ENCODE results near the gene GSC2. TPM values are rescaled to one million over a fixed set of nuclear protein-coding genes. Genes with fewer than 3 reads are reported as not detected.

GSC2 gene
- total RNA-seq, 2 donors from 2014 or later, result 11.9 TPM; not detected in 1

DNA sequence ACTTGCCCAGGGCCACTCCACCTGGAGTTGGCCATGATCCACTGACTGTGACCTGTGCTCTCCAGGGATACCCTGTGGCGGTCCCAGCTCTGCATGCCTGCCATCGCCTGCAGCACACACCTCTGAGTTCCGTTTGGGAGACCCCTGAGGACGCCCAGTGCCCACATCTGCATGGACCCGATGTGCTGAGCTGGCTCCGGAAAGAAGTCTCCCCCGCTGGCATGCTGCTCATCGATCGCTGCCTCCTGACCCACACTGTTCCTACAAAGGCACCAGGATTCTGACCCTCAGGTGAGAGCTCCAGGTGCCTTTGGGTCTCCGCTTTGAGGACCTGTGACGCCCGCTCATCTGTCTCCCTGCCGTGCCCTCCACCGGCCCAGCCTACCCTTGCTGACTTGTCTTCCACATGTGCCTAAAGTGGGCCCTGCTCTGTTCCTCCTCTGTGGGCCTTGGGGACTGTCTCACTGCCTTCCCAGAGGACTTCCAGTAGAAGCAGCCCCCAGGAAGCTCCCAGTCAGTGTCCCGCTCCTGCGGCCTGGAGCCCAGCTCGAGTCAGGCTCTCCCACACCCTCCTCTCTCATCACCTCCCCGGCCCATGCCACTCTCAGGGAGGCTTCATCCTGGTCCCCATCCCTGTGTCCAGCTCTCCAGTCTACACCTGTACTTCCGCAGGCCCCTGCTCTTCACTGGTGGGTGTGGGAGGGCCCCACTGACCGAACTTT lies 34.3 kb upstream of the GSC2 start:
- WGBS, result 89% methylated on average over 19 of the region's 20 CpGs
- no peak overlapping the region for H3K4me3 ChIP-seq
- no peaks in the 10 kb centered on the region for H3K4me1 ChIP-seq (replicated peaks)
- no peaks in the 10 kb centered on the region for H3K9me3 ChIP-seq
- H3K27me3 ChIP-seq (replicated peaks; ENCODE audit: insufficient read depth), result no peaks in the 10 kb centered on the region
- H3K36me3 ChIP-seq, result no peaks in the 10 kb centered on the region
- TF ChIP-seq POLR2A (IDR thresholded peaks at IDR 0.05), result no peak
- TF ChIP-seq POLR2AphosphoS5 (IDR thresholded peaks at IDR 0.05), result no peak
- TF ChIP-seq, protein P1, sequence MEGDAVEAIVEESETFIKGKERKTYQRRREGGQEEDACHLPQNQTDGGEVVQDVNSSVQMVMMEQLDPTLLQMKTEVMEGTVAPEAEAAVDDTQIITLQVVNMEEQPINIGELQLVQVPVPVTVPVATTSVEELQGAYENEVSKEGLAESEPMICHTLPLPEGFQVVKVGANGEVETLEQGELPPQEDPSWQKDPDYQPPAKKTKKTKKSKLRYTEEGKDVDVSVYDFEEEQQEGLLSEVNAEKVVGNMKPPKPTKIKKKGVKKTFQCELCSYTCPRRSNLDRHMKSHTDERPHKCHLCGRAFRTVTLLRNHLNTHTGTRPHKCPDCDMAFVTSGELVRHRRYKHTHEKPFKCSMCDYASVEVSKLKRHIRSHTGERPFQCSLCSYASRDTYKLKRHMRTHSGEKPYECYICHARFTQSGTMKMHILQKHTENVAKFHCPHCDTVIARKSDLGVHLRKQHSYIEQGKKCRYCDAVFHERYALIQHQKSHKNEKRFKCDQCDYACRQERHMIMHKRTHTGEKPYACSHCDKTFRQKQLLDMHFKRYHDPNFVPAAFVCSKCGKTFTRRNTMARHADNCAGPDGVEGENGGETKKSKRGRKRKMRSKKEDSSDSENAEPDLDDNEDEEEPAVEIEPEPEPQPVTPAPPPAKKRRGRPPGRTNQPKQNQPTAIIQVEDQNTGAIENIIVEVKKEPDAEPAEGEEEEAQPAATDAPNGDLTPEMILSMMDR (IDR thresholded peaks at IDR 0.05), result no peak
- intact Hi-C loops (cut with DNase I), result loop anchor here (5.0 kb wide), 1 partner anchor 248 kb away; the partner anchor contains the start of genes HIRA and MRPL40
- no peak overlapping the region for H3K27ac ChIP-seq
- no peak for DNase-seq (ENCODE audit: low spot score)

DNA sequence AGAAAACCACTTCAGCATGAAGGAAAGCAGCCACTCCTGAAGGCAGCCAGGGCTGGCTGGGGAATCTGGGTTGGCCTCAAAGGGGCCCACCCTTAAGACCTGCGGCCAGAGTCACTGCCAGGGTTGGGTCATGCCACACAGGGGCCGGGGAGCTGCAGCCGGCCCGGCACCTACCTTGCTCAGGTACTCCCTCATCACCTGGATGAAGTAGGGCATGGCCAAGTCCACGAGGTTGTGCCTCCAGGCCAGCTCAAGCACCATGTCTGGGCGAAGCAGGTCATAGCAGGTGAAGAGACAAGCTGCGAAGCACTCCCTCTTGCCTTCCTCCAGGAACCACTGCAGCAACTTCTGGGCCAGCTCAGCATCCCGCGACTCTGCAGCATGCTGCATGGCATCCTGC lies 33.1 kb upstream of the GSC2 start:
- no peaks in the 10 kb centered on the region for H3K27me3 ChIP-seq (replicated peaks; ENCODE audit: insufficient read depth)
- no peak overlapping the region for H3K4me3 ChIP-seq
- TF ChIP-seq POLR2A (IDR thresholded peaks at IDR 0.05) (no peak), POLR2AphosphoS5 (IDR thresholded peaks at IDR 0.05) (no peak)
- TF ChIP-seq, protein P1 (IDR thresholded peaks at IDR 0.05), result no peak
- DNase-seq (ENCODE audit: low spot score), result no peak
- H3K4me1 ChIP-seq (replicated peaks), result no peaks in the 10 kb centered on the region
- H3K9me3 ChIP-seq, result no peaks in the 10 kb centered on the region
- intact Hi-C loops (cut with DNase I), result loop anchor here (5.0 kb wide), 1 partner anchor 249 kb away; the partner anchor contains the start of genes HIRA and MRPL40
- no peaks in the 10 kb centered on the region for H3K36me3 ChIP-seq
- 88% methylated on average over 6 of the region's 9 CpGs for WGBS
- no peak overlapping the region for H3K27ac ChIP-seq

DNA sequence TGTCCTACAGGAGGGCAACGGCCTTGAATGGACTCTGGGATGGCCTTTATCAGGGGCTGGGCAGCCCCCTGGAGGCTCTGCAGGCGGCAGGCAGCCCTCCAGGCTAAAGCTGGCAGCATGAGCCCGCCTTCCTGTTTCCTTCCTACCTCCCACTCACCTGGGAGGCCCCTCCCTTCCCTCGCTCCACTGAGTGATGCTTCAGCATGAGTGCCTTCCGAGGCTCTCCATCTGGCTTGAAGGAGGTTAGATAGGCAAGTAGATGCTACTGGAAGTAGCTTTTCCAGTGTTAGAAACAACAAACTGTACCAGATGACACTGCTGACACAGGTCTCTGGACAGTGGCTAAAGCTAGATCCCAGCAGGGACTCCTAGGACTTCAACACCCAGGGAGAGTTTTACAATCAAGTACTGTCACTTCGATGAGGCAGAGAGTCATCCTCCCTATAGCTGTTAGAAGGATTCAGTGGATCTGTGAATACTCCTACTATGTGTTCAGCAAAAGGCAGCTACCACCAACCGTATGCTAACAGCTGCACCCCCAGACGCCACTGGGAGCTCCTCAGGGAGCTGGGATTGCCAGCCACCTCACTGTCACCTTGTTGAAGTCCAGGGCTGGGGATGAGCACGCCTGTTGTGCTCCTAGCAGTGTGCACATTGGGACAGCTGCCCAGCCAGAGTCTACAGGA lies 32.5 kb upstream of the GSC2 start:
- no peak overlapping the region for H3K4me3 ChIP-seq
- no peaks in the 10 kb centered on the region for H3K9me3 ChIP-seq
- H3K27me3 ChIP-seq (replicated peaks; ENCODE audit: insufficient read depth), result no peaks in the 10 kb centered on the region
- intact Hi-C loops (cut with DNase I), result loop anchor here (5.0 kb wide), 1 partner anchor 250 kb away; the partner anchor contains the start of genes HIRA and MRPL40
- WGBS, result 67% methylated on average over 9 of the region's 9 CpGs
- no peak overlapping the region for H3K27ac ChIP-seq
- DNase-seq (ENCODE audit: low spot score), result no peak
- H3K4me1 ChIP-seq (replicated peaks), result peaks cover under 1% of the 10 kb centered on the region
- no peaks in the 10 kb centered on the region for H3K36me3 ChIP-seq
- TF ChIP-seq, protein P1 (IDR thresholded peaks at IDR 0.05), result no peak
- no peak for TF ChIP-seq POLR2AphosphoS5 (IDR thresholded peaks at IDR 0.05)
- TF ChIP-seq POLR2A (IDR thresholded peaks at IDR 0.05), result no peak

DNA sequence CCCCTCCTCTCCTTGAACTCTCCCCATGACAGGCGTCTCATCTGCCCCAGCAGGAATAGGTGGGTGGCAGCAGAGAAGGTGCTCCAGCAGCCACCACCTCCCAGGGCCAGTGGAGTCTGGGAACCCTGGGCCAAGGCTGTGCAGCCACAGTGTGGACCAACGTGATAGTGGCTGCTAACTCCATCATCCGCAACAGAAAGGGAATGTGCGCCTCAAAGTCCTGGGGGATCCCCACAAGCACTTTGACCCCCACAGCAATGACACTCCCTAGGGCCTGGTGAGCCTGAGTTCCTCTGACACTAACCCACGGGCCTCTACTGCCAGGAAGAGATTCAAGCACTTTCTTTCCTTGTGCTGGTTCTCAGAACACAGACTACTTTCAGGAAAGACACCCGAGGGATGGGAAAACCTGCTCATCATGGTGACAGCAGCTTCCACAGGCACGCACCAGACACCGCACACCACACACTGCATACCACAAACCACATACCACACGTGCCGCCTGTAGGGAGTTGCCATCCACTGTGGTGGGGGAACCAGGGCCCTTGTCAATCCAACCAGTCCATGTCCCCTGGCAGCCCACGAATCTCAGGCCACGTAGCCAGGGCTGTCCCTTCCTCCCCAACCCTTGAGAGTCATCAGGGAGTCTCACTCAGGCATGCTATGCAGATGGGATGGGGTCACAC lies 31.8 kb upstream of the GSC2 start:
- Histone ChIP-seq H3K4me1 (replicated peaks) (peaks cover 8% of the 10 kb centered on the region), H3K4me3 (no peak overlapping the region), H3K36me3 (no peaks in the 10 kb centered on the region), H3K27me3 (replicated peaks; ENCODE audit: insufficient read depth) (no peaks in the 10 kb centered on the region), H3K9me3 (no peaks in the 10 kb centered on the region), H3K27ac (no peak overlapping the region)
- no peak for DNase-seq (ENCODE audit: low spot score)
- intact Hi-C loops (cut with DNase I), result loop anchor here (2.0 to 5.0 kb wide), 2 partner anchors 250 to 297 kb away; partner anchors contain the start of genes CDC45, HIRA, MRPL40 and UFD1
- no peak for TF ChIP-seq POLR2AphosphoS5 (IDR thresholded peaks at IDR 0.05)
- WGBS, result 66% methylated on average over 12 of the region's 12 CpGs

Measured in prostate gland (tissue), 2 donors.